CD4-positive, alpha-beta T cell (primary cell): Measurements from ENCODE around the gene PGF. TPM values are rescaled to one million over a fixed set of nuclear protein-coding genes. Genes with fewer than 3 reads are reported as not detected.

Experiments used
- ATAC-seq: fragments of 200-7000 bp; cut with Tn5 transposase; one replicate; pipeline ENCODE4 v1.10.0; 2022; ENCODE audit warnings: mild to moderate bottlenecking; ENCODE audit not compliant: poor library complexity
- CTCF ChIA-PET: fragments of 350-600 bp; sonication (Branson Sonifier 250); formaldehyde crosslinking; loops from one replicate; lab custom pipeline; 2021; ENCODE audit warnings: antibody characterized with exemption, inconsistent platforms; lab: Charles Lee
- POLR2A ChIA-PET: fragments of 350-600 bp; sonication (Branson Sonifier 250); formaldehyde crosslinking; loops from one replicate; lab custom pipeline; 2021; ENCODE audit warnings: antibody characterized with exemption, inconsistent platforms; lab: Charles Lee
- DNase-seq, 14 experiments: peaks; one replicate each; pipeline ENCODE4 v3.0.0-alpha.2; 2013 to 2020; ENCODE audit warnings: mixed read lengths in 2 of 14
- H3K27ac ChIP-seq, 2 donors: one replicate each; pipeline versions ENCODE4 v1.5.1 to v1.7.0; 2013; ENCODE audit warnings: low read length in 2 of 2, low read depth in 1 of 2, mild to moderate bottlenecking in 1 of 2
- H3K27me3 ChIP-seq, 2 experiments: 1 replicate in 1 of 2; 2 replicates in 1 of 2; pipeline versions ENCODE4 v1.6.1 to v1.7.0; 2013; ENCODE audit warnings: low read length in 2 of 2, control low read depth in 1 of 2, mild to moderate bottlenecking in 1 of 2, moderate library complexity in 1 of 2; ENCODE audit not compliant: insufficient read depth in 2 of 2, control insufficient read depth in 1 of 2
- H3K36me3 ChIP-seq: one replicate; pipeline ENCODE4 v1.6.1; 2013; ENCODE audit warnings: low read length, control low read depth; ENCODE audit not compliant: insufficient read depth
- H3K4me1 ChIP-seq: one replicate; pipeline ENCODE4 v1.6.1; 2013; ENCODE audit warnings: low read length, control low read depth; ENCODE audit not compliant: insufficient read depth
- H3K4me3 ChIP-seq: one replicate; pipeline ENCODE4 v1.5.1; 2013; ENCODE audit warnings: mild to moderate bottlenecking, low read length, moderate library complexity
- H3K9me3 ChIP-seq, 2 experiments: 1 replicate in 1 of 2; 2 replicates in 1 of 2; pipeline versions ENCODE4 v1.6.1 to v1.7.0; 2013; ENCODE audit warnings: low read length in 2 of 2, mild to moderate bottlenecking in 2 of 2, control low read depth in 1 of 2, moderate library complexity in 1 of 2; ENCODE audit not compliant: control insufficient read depth in 1 of 2, insufficient read depth in 1 of 2
- H3K27ac Mint-ChIP-seq: one replicate; pipeline ENCODE4 v1.8.0; 2020; ENCODE audit warnings: mixed read lengths
- H3K27me3 Mint-ChIP-seq: one replicate; pipeline ENCODE4 v1.8.0; 2021; ENCODE audit warnings: mixed read lengths
- H3K36me3 Mint-ChIP-seq: one replicate; pipeline ENCODE4 v1.8.0; 2021; ENCODE audit warnings: low read depth, mixed read lengths
- H3K4me1 Mint-ChIP-seq: one replicate; pipeline ENCODE4 v1.8.0; 2021; ENCODE audit warnings: low read depth, mixed read lengths
- H3K4me3 Mint-ChIP-seq: one replicate; pipeline ENCODE4 v1.8.0; 2020; ENCODE audit warnings: mild to moderate bottlenecking, mixed read lengths
- H3K9me3 Mint-ChIP-seq: one replicate; pipeline ENCODE4 v1.8.0; 2020; ENCODE audit warnings: mixed read lengths
- intact Hi-C, 2 experiments: fragments of 100-400 bp; cut with DNase I in 1 of 2; cut with micrococcal nuclease in 1 of 2; formaldehyde crosslinking; loops; one replicate each; pipeline versions ENCODE4 v1.15.1 to v1.9.0; 2023 to 2025; cut with DNase I, micrococcal nuclease
- total RNA-seq, 174 experiments: library from RNA in 2 of 174; stranded (reverse) in 2 of 174; gene quantifications; one replicate each; pipeline ENCODE4 v1.2.3 and lab custom pipeline; 2021 to 2026
- TF ChIP-seq, protein P1 (sequence below): fragments of 200-600 bp; IDR thresholded peaks from one replicate; pipeline ENCODE4 v1.8.0; 2022; ENCODE audit warnings: antibody characterized with exemption, mild to moderate bottlenecking

PGF gene
- total RNA-seq, 2 experiments from 2014 or later, result 0.11 TPM; not detected in 1

DNA sequence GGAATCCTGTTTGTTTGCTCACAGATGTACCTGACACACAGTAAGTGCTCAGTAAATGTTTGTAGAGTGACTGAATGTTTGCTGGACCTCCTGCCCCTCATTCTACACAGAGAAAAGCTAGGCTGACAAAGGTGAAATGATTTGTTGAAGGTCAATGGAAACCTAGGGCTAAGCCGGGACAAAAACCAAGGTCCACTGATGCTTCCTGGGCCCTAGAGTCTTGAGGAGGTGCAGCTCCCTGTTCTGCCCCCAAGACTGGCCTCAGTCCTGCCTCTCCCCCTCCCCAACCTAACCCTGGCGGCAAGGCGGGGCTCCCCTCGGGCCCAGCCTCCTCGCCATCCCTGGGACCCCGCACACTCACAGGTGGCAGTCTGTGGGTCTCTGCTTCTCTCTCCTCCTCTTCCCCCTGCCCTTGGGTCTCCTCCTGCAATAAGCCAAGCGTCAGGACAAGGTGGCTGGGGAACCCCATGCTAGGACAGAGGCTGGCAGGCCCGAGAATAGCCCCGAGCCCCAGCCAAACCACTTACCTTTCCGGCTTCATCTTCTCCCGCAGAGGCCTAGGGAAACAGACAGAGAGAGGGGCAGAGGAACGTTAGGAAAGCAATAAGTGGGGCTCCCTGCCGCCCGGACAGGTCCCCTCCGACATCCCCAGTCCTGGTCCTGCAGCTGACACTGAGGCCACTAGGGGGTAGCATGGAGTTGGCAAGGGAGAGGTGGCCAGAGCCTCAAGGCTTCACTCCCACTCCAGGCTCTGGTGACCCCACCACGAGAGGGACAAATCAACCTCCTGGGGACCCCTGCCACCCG lies 9.3 kb downstream of the PGF start:
- Histone ChIP-seq H3K27me3 (no peaks in the 10 kb centered on the region), H3K36me3 (no peaks in the 10 kb centered on the region), H3K4me1 (peaks cover 32% of the 10 kb centered on the region), H3K4me3 (no peak overlapping the region), H3K9me3 (no peaks in the 10 kb centered on the region), H3K27ac (no peak overlapping the region)
- H3K4me3 Mint-ChIP-seq, result peak overlapping the region; percentile 46
- H3K27ac Mint-ChIP-seq, result peak overlapping the region; percentile 52
- ATAC-seq (peak; percentile 71), DNase-seq (peak; percentile 57 to 84 (median 68))
- POLR2A ChIA-PET, result no interaction called here
- H3K27me3 Mint-ChIP-seq, result peaks cover 7% of the 10 kb centered on the region
- TF ChIP-seq, protein P1, sequence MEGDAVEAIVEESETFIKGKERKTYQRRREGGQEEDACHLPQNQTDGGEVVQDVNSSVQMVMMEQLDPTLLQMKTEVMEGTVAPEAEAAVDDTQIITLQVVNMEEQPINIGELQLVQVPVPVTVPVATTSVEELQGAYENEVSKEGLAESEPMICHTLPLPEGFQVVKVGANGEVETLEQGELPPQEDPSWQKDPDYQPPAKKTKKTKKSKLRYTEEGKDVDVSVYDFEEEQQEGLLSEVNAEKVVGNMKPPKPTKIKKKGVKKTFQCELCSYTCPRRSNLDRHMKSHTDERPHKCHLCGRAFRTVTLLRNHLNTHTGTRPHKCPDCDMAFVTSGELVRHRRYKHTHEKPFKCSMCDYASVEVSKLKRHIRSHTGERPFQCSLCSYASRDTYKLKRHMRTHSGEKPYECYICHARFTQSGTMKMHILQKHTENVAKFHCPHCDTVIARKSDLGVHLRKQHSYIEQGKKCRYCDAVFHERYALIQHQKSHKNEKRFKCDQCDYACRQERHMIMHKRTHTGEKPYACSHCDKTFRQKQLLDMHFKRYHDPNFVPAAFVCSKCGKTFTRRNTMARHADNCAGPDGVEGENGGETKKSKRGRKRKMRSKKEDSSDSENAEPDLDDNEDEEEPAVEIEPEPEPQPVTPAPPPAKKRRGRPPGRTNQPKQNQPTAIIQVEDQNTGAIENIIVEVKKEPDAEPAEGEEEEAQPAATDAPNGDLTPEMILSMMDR, result peak; percentile 92
- H3K9me3 Mint-ChIP-seq, result no peaks in the 10 kb centered on the region
- CTCF ChIA-PET, result interaction anchor here (0.6 to 2.4 kb wide), 9 partner anchors 9 to 477 kb away, joined by 3 to 15 read pairs (median 4); partner anchors contain the start of gene PGF
- peaks cover 33% of the 10 kb centered on the region for H3K4me1 Mint-ChIP-seq
- intact Hi-C loops, result loop anchor here (1.0 to 5.0 kb wide), 5 partner anchors 56 to 356 kb away; partner anchors contain the start of gene EIF2B2 (in 2 of the 2)
- H3K36me3 Mint-ChIP-seq, result no peaks in the 10 kb centered on the region

GRCh38 chr14:74945261-74945851 lies 10.0 kb downstream of the PGF start:
- ATAC-seq (no peak), DNase-seq (peak in 3 of 14 experiments; percentile 29 to 47 (median 44))
- no peak overlapping the region for H3K27ac Mint-ChIP-seq
- H3K4me3 Mint-ChIP-seq, result no peak overlapping the region
- H3K9me3 ChIP-seq, result no peaks in the 10 kb centered on the region
- no peak overlapping the region for H3K4me3 ChIP-seq
- no peaks in the 10 kb centered on the region for H3K36me3 Mint-ChIP-seq
- no peak overlapping the region for H3K27ac ChIP-seq
- POLR2A ChIA-PET, result no interaction called here
- CTCF ChIA-PET, result interaction anchor here (0.7 to 2.4 kb wide), 4 partner anchors 84 to 330 kb away, joined by 3 to 15 read pairs (median 4); no protein-coding TSS in a partner anchor
- intact Hi-C loops, result loop anchor here (5.0 kb wide), 3 partner anchors 57 to 357 kb away; partner anchors contain the start of gene EIF2B2 (in 1 of the 2)
- H3K27me3 ChIP-seq, result no peaks in the 10 kb centered on the region
- TF ChIP-seq, protein P1, result peak; percentile 25
- peaks cover 37% of the 10 kb centered on the region for H3K4me1 Mint-ChIP-seq
- peaks cover 38% of the 10 kb centered on the region for H3K4me1 ChIP-seq
- no peaks in the 10 kb centered on the region for H3K9me3 Mint-ChIP-seq
- H3K27me3 Mint-ChIP-seq, result peaks cover 5% of the 10 kb centered on the region
- no peaks in the 10 kb centered on the region for H3K36me3 ChIP-seq

- TF ChIP-seq, protein P1, result no peak
- Histone ChIP-seq H3K27me3 (no peaks in the 10 kb centered on the region), H3K4me3 (peak overlapping the region; percentile 43), H3K4me1 (peaks cover 45% of the 10 kb centered on the region), H3K27ac (peak overlapping the region; percentile 27 to 64), H3K36me3 (no peaks in the 10 kb centered on the region), H3K9me3 (peaks cover 0 to 3% of the 10 kb centered on the region in 2 experiments)
- ChIA-PET CTCF (interaction anchor here (1.7 kb wide), 1 partner anchor 82 kb away, joined by 3 read pairs; no protein-coding TSS in a partner anchor), POLR2A (interaction anchor here (0.6 to 1.6 kb wide), 2 partner anchors 12 to 13 kb away, joined by 4 to 5 read pairs; partner anchors contain the start of gene PGF)
- ATAC-seq (no peak), DNase-seq (peak in 1 of 14 experiments; percentile 37)
- Mint-ChIP-seq H3K27me3 (no peaks in the 10 kb centered on the region), H3K9me3 (no peaks in the 10 kb centered on the region), H3K4me1 (peaks cover 50% of the 10 kb centered on the region), H3K36me3 (no peaks in the 10 kb centered on the region), H3K27ac (peak overlapping the region; percentile 95), H3K4me3 (no peak overlapping the region)
- intact Hi-C loops, result no loop called here
Observed at GRCh38 chr14:74942608-74943007, 12.8 kb downstream of the PGF start.
